ENCODE data around the gene GRAMD2A. TPM values are rescaled to one million over a fixed set of nuclear protein-coding genes. Genes with fewer than 3 reads are reported as not detected.

Gene GRAMD2A
- total RNA-seq, 2 donors from 2014 or later = 2.0 TPM

GRCh38 chr15:72169921-72170611 is 27.5 kb downstream of the GRAMD2A start:
- Mint-ChIP-seq H3K4me3 (no peak overlapping the region), H3K27ac (no peak overlapping the region), H3K36me3 (ENCODE audit: low read depth) (no peaks in the 10 kb centered on the region), H3K9me3 (no peaks in the 10 kb centered on the region), H3K4me1 (peaks cover 20% of the 10 kb centered on the region), H3K27me3 (ENCODE audit: insufficient read depth) (no peaks in the 10 kb centered on the region)
- Histone ChIP-seq H3K27ac (ENCODE audit: low read depth, low read length) (no peak overlapping the region), H3K36me3 (ENCODE audit: control insufficient read depth, insufficient read depth, low read length) (no peaks in the 10 kb centered on the region), H3K27me3 (ENCODE audit: control insufficient read depth, insufficient read depth, low read length, poor library complexity, severe bottlenecking) (no peaks in the 10 kb centered on the region), H3K4me3 (ENCODE audit: low read length) (no peak overlapping the region), H3K9me3 (ENCODE audit: control insufficient read depth, low read length) (no peaks in the 10 kb centered on the region), H3K4me1 (ENCODE audit: control insufficient read depth, insufficient read depth, low read length) (peaks cover 8% of the 10 kb centered on the region), H3K9ac (ENCODE audit: extremely low read depth, low read length, poor library complexity, severe bottlenecking) (no peak overlapping the region)
- whole genome bisulfite sequencing, 2 experiments (ENCODE audit: insufficient coverage in 1 of 2, insufficient read length in 1 of 2) = 93% methylated on average over 14 to 16 of the region's 16 CpGs
- no peak for DNase-seq
- TF ChIP-seq, protein P1, sequence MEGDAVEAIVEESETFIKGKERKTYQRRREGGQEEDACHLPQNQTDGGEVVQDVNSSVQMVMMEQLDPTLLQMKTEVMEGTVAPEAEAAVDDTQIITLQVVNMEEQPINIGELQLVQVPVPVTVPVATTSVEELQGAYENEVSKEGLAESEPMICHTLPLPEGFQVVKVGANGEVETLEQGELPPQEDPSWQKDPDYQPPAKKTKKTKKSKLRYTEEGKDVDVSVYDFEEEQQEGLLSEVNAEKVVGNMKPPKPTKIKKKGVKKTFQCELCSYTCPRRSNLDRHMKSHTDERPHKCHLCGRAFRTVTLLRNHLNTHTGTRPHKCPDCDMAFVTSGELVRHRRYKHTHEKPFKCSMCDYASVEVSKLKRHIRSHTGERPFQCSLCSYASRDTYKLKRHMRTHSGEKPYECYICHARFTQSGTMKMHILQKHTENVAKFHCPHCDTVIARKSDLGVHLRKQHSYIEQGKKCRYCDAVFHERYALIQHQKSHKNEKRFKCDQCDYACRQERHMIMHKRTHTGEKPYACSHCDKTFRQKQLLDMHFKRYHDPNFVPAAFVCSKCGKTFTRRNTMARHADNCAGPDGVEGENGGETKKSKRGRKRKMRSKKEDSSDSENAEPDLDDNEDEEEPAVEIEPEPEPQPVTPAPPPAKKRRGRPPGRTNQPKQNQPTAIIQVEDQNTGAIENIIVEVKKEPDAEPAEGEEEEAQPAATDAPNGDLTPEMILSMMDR (conservative IDR thresholded peaks at IDR 0.05) = no peak

- DNase-seq = no peak
- no peak overlapping the region for H3K27ac Mint-ChIP-seq
- H3K4me1 Mint-ChIP-seq = peaks cover 20% of the 10 kb centered on the region
- H3K9ac ChIP-seq (ENCODE audit: extremely low read depth, low read length, poor library complexity, severe bottlenecking) = no peak overlapping the region
- TF ChIP-seq, protein P1 (conservative IDR thresholded peaks at IDR 0.05) = no peak
- WGBS, 2 experiments (ENCODE audit: insufficient coverage in 1 of 2, insufficient read length in 1 of 2) = 91% methylated on average over 4 to 10 of the region's 10 CpGs
- H3K4me1 ChIP-seq (ENCODE audit: control insufficient read depth, insufficient read depth, low read length) = peaks cover 8% of the 10 kb centered on the region
- no peaks in the 10 kb centered on the region for H3K9me3 Mint-ChIP-seq
- no peaks in the 10 kb centered on the region for H3K27me3 Mint-ChIP-seq (ENCODE audit: insufficient read depth)
- no peaks in the 10 kb centered on the region for H3K27me3 ChIP-seq (ENCODE audit: control insufficient read depth, insufficient read depth, low read length, poor library complexity, severe bottlenecking)
- no peak overlapping the region for H3K4me3 Mint-ChIP-seq
- H3K36me3 Mint-ChIP-seq (ENCODE audit: low read depth) = no peaks in the 10 kb centered on the region
- H3K27ac ChIP-seq (ENCODE audit: low read depth, low read length) = no peak overlapping the region
- no peaks in the 10 kb centered on the region for H3K36me3 ChIP-seq (ENCODE audit: control insufficient read depth, insufficient read depth, low read length)
- no peak overlapping the region for H3K4me3 ChIP-seq (ENCODE audit: low read length)
- H3K9me3 ChIP-seq (ENCODE audit: control insufficient read depth, low read length) = no peaks in the 10 kb centered on the region
Observed at GRCh38 chr15:72169236-72169920, 28.2 kb downstream of the GRAMD2A start.

DNA sequence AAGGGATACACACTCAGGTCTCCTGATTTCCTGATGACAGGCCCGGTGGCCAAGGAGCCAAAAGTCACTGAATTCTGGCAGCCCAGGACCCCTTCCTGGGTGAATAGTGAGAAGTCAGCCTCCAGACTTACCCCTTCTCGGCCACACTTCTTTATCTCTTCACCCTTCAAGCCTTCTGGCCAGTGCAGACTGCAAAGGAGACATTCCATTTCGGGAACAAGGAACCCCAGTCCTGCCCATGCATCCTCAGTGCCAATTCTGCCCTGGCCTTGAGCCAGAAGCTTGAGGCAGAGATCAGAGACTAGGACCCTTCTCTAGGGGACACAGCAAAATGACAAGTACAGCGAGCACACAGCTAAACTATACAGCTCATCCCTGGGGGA is 28.8 kb downstream of the GRAMD2A start:
- Mint-ChIP-seq H3K27me3 (ENCODE audit: insufficient read depth) (no peaks in the 10 kb centered on the region), H3K36me3 (ENCODE audit: low read depth) (no peaks in the 10 kb centered on the region), H3K4me1 (peaks cover 20% of the 10 kb centered on the region), H3K9me3 (no peaks in the 10 kb centered on the region), H3K4me3 (no peak overlapping the region), H3K27ac (no peak overlapping the region)
- H3K4me1 ChIP-seq (ENCODE audit: control insufficient read depth, insufficient read depth, low read length) = peaks cover 8% of the 10 kb centered on the region
- no peak overlapping the region for H3K9ac ChIP-seq (ENCODE audit: extremely low read depth, low read length, poor library complexity, severe bottlenecking)
- no peak for DNase-seq
- H3K9me3 ChIP-seq (ENCODE audit: control insufficient read depth, low read length) = no peaks in the 10 kb centered on the region
- no peak overlapping the region for H3K4me3 ChIP-seq (ENCODE audit: low read length)
- no peaks in the 10 kb centered on the region for H3K36me3 ChIP-seq (ENCODE audit: control insufficient read depth, insufficient read depth, low read length)
- TF ChIP-seq, protein P1 (conservative IDR thresholded peaks at IDR 0.05) = no peak
- 75 to 83% methylated on average over 2 to 4 of the region's 4 CpGs for whole genome bisulfite sequencing, 2 experiments (ENCODE audit: insufficient coverage in 1 of 2, insufficient read length in 1 of 2)
- no peaks in the 10 kb centered on the region for H3K27me3 ChIP-seq (ENCODE audit: control insufficient read depth, insufficient read depth, low read length, poor library complexity, severe bottlenecking)
- H3K27ac ChIP-seq (ENCODE audit: low read depth, low read length) = no peak overlapping the region
